SK-N-SH (cell line): Measurements from ENCODE around the gene PTCD2.

Experiments used
- CTCF ChIP-seq: fragments of 200-600 bp; sonication (generic); IDR thresholded peaks from 2 replicates; pipeline ENCODE4 v1.6.1; 2017; ENCODE audit warnings: antibody characterized with exemption, mild to moderate bottlenecking, moderate library complexity
- GABPA ChIP-seq: IDR thresholded peaks from 2 replicates; pipeline ENCODE4 v1.4.0; 2012; ENCODE audit warnings: low read depth, mild to moderate bottlenecking
- GATA2 ChIP-seq: sonication (generic); formaldehyde crosslinking; IDR thresholded peaks from 2 replicates; pipeline ENCODE4 v1.5.0; 2020; ENCODE audit warnings: mild to moderate bottlenecking, missing genetic modification reagents
- MAX ChIP-seq: IDR thresholded peaks from 2 replicates; pipeline ENCODE4 v1.4.0; 2012; ENCODE audit warnings: low read depth
- REST ChIP-seq: IDR thresholded peaks from 2 replicates; pipeline ENCODE4 v1.6.1; 2012; ENCODE audit warnings: mild to moderate bottlenecking, low read depth, low read length, moderate library complexity
- RXRA ChIP-seq: IDR thresholded peaks from 2 replicates; pipeline ENCODE4 v1.4.0; 2012; ENCODE audit warnings: low read depth, mild to moderate bottlenecking, borderline replicate concordance
- SIN3A ChIP-seq: IDR thresholded peaks from 2 replicates; pipeline ENCODE4 v1.6.1; 2012; ENCODE audit warnings: low read depth, mild to moderate bottlenecking, low read length, moderate library complexity, borderline replicate concordance

DNA sequence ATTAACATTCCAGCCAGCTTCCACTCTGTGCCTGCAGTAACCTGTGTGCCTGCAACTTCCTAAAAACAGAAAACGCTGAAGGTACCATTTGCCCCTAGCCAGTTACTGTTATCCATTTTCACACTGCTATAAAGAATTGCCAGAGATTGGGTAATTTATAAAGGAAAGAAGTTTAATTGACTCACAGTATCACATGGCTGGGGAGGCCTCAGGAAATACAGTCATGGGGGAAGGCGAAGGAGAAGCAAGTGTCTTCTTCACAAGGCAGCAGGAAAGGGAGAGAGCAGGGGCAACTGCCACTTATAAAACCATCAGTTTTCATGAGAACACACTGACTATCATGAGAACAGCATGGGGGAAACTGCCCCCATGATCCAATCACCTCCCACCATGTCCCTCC is 31.2 kb downstream of the PTCD2 start:
- TF ChIP-seq CTCF (no peak), GABPA (no peak), RXRA (no peak), GATA2 (CRISPR knock-in tag) (no peak), REST (no peak), MAX (no peak), SIN3A (no peak)
